ENCODE data around the gene GBA2.

- TF ChIP-seq SNAI2 (CRISPR knock-in tag; IDR thresholded peaks at IDR 0.05) (no peak), PATZ1 (CRISPR knock-in tag; IDR thresholded peaks at IDR 0.05; ENCODE audit: borderline replicate concordance) (no peak), GLIS3 (CRISPR knock-in tag; IDR thresholded peaks at IDR 0.05) (no peak), CSDC2 (CRISPR knock-in tag; IDR thresholded peaks at IDR 0.05) (no peak)
These were observed 14.8 kb upstream of the GBA2 start for GRCh38 chr9:35763803-35764202.
